NCI-H2107 (cell line): ENCODE results near the gene GRIN2C.

Experiments used
- DNase-seq: peaks from one replicate; lab custom pipeline; 2025; lab: John Stamatoyannopoulos, UW

Gene GRIN2C

GRCh38 chr17:74864297-74864865, 4.7 kb upstream of the GRIN2C start:
- no peak for DNase-seq

GRCh38 chr17:74863420-74864296, 4.0 kb upstream of the GRIN2C start:
- no peak for DNase-seq

- DNase-seq: no peak
Observed at GRCh38 chr17:74862919-74863318, 3.2 kb upstream of the GRIN2C start.

GRCh38 chr17:74862108-74862901, 2.6 kb upstream of the GRIN2C start:
- no peak for DNase-seq

GRCh38 chr17:74861662-74862107, 2.0 kb upstream of the GRIN2C start:
- DNase-seq: no peak

- no peak for DNase-seq
Observed at GRCh38 chr17:74860872-74861661, 1.4 kb upstream of the GRIN2C start.

GRCh38 chr17:74860229-74860871, 665 bp upstream of the GRIN2C start:
- no peak for DNase-seq

- no peak for DNase-seq
Observed at GRCh38 chr17:74858672-74859458, 820 bp downstream of the GRIN2C start.

GRCh38 chr17:74857191-74857590, 2.5 kb downstream of the GRIN2C start:
- DNase-seq: no peak

- DNase-seq: no peak
Observed at GRCh38 chr17:74856112-74856511, 3.6 kb downstream of the GRIN2C start.

GRCh38 chr17:74855323-74855722, 4.4 kb downstream of the GRIN2C start:
- no peak for DNase-seq

GRCh38 chr17:74854792-74855191, 4.9 kb downstream of the GRIN2C start:
- no peak for DNase-seq

- no peak for DNase-seq
Observed at GRCh38 chr17:74853669-74854068, 6.0 kb downstream of the GRIN2C start.

- no peak for DNase-seq
Observed at GRCh38 chr17:74853048-74853397, 6.7 kb downstream of the GRIN2C start.

GRCh38 chr17:74852237-74853047, 7.2 kb downstream of the GRIN2C start:
- DNase-seq: no peak

- no peak for DNase-seq
Observed at GRCh38 chr17:74851612-74852236, 8.0 kb downstream of the GRIN2C start.

- DNase-seq: no peak
Observed at GRCh38 chr17:74850914-74851313, 8.8 kb downstream of the GRIN2C start.

- no peak for DNase-seq
Observed at GRCh38 chr17:74850310-74850709, 9.4 kb downstream of the GRIN2C start.

GRCh38 chr17:74848656-74849399, 10.9 kb downstream of the GRIN2C start:
- no peak for DNase-seq
